Transverse colon (tissue), 3 donors: ENCODE results near the gene CDH11.

Experiments
- POLR2A ChIP-seq: fragments of 450-650 bp; IDR thresholded peaks from one replicate; pipeline ENCODE4 v1.6.1; 2016; ENCODE audit warnings: antibody characterized with exemption, mild to moderate bottlenecking, moderate library complexity
- TF ChIP-seq, protein P1 (sequence below), 5 experiments: fragments of 200-600 bp in 3 of 5; fragments of 450-650 bp in 2 of 5; sonication (generic) in 3 of 5; IDR thresholded peaks; 1 replicate in 2 of 5; 2 replicates in 3 of 5; pipeline ENCODE4 v1.5.1; 2016 to 2017; ENCODE audit warnings: antibody characterized with exemption in 5 of 5, inconsistent platforms in 3 of 5, mild to moderate bottlenecking in 2 of 5, moderate library complexity in 1 of 5

- TF ChIP-seq, protein P1, sequence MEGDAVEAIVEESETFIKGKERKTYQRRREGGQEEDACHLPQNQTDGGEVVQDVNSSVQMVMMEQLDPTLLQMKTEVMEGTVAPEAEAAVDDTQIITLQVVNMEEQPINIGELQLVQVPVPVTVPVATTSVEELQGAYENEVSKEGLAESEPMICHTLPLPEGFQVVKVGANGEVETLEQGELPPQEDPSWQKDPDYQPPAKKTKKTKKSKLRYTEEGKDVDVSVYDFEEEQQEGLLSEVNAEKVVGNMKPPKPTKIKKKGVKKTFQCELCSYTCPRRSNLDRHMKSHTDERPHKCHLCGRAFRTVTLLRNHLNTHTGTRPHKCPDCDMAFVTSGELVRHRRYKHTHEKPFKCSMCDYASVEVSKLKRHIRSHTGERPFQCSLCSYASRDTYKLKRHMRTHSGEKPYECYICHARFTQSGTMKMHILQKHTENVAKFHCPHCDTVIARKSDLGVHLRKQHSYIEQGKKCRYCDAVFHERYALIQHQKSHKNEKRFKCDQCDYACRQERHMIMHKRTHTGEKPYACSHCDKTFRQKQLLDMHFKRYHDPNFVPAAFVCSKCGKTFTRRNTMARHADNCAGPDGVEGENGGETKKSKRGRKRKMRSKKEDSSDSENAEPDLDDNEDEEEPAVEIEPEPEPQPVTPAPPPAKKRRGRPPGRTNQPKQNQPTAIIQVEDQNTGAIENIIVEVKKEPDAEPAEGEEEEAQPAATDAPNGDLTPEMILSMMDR (IDR thresholded peaks at IDR 0.05), result no peak
- TF ChIP-seq POLR2A, result no peak
Observed at GRCh38 chr16:64900019-64900418, 221.8 kb downstream of the CDH11 start.
